Astrocyte (in vitro differentiated cells and primary cell): Measurements from ENCODE around the gene MATCAP1.

Experiments
- EZH2 ChIP-seq: IDR thresholded peaks from 2 replicates; pipeline ENCODE4 v1.6.1; 2012; ENCODE audit warnings: mild to moderate bottlenecking, low read length, inconsistent platforms; ENCODE audit not compliant: insufficient read depth
- TF ChIP-seq, protein P1 (sequence below): IDR thresholded peaks from 2 replicates; pipeline ENCODE4 v1.5.1; 2011; ENCODE audit warnings: low read depth, mild to moderate bottlenecking, inconsistent platforms, low read length, moderate library complexity; ENCODE audit not compliant: insufficient read depth

DNA sequence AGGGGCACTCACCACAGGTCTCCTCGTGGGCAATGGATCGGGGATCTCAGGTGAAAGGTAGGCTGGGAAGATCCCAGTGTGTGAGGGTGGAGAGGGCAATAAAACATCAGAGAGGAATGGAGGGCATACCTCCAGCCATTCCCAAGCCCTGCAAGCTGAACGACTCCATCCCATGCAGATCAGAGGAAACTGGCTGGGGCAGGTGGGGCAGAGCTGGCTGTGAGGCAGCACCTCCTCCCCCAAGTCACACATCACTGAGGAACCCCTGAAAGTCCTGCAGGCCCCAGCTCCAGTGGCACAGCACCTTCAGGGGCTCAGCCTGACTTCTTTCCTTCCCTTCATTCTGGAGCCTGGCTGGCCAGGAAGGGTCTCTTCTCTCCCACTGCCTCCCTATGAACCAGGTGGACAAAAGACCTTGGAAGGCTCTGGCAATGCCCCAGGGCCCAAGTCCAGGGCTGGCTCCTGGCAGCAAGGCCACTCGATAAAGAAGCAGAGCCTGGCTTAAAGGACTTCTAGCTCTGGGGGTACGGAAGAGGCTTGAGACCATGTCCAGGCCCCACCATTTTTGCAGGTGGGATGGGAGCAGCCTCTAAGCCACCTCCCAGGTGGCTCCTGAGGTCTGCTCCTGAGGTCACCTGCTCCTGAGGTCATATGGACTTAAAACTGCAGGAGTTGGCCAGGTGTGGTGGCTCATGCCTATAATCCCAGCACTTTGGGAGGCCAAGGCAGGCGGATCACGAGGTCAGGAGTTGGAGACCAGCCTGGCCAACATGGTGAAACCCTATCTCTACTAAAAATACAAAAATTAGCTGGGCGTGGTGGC is 29.6 kb upstream of the MATCAP1 start:
- TF ChIP-seq, protein P1, sequence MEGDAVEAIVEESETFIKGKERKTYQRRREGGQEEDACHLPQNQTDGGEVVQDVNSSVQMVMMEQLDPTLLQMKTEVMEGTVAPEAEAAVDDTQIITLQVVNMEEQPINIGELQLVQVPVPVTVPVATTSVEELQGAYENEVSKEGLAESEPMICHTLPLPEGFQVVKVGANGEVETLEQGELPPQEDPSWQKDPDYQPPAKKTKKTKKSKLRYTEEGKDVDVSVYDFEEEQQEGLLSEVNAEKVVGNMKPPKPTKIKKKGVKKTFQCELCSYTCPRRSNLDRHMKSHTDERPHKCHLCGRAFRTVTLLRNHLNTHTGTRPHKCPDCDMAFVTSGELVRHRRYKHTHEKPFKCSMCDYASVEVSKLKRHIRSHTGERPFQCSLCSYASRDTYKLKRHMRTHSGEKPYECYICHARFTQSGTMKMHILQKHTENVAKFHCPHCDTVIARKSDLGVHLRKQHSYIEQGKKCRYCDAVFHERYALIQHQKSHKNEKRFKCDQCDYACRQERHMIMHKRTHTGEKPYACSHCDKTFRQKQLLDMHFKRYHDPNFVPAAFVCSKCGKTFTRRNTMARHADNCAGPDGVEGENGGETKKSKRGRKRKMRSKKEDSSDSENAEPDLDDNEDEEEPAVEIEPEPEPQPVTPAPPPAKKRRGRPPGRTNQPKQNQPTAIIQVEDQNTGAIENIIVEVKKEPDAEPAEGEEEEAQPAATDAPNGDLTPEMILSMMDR = no peak
- TF ChIP-seq EZH2 = no peak
